ENCODE data around the gene HSD17B11. TPM values are rescaled to one million over a fixed set of nuclear protein-coding genes. Genes with fewer than 3 reads are reported as not detected.
A peak's percentile ranks its signal among the peaks of the same experiment; 100 is the strongest.

Gene HSD17B11
- total RNA-seq, 4 donors from 2014 or later, result 62.0 to 142 (median 105) TPM

GRCh38 chr4:87311684-87312083 is 79.3 kb downstream of the HSD17B11 start:
- Histone ChIP-seq H3K36me3 (no peaks in the 10 kb centered on the region), H3K27ac (peak overlapping the region in 1 of 2 donors; percentile 70), H3K4me1 (no peaks in the 10 kb centered on the region), H3K27me3 (no peaks in the 10 kb centered on the region), H3K9me3 (no peaks in the 10 kb centered on the region), H3K4me3 (no peak overlapping the region)
- no peak for DNase-seq
- intact Hi-C loops (cut with DNase I; ENCODE audit: low total_unique reads), result no loop called here
- no peak for TF ChIP-seq POLR2A (IDR thresholded peaks at IDR 0.05)
- TF ChIP-seq CTCF (IDR thresholded peaks at IDR 0.05), result no peak

- H3K9me3 ChIP-seq, result no peaks in the 10 kb centered on the region
- H3K27ac ChIP-seq, result peak overlapping the region; percentile 11 to 78
- H3K4me1 ChIP-seq, result no peaks in the 10 kb centered on the region
- no peak overlapping the region for H3K4me3 ChIP-seq
- no peak for TF ChIP-seq CTCF (IDR thresholded peaks at IDR 0.05)
- TF ChIP-seq POLR2A (IDR thresholded peaks at IDR 0.05), result no peak
- DNase-seq, result peak; percentile 26 to 58
- intact Hi-C loops (cut with DNase I; ENCODE audit: low total_unique reads), result no loop called here
- H3K27me3 ChIP-seq, result no peaks in the 10 kb centered on the region
- H3K36me3 ChIP-seq, result no peaks in the 10 kb centered on the region
Measured at GRCh38 chr4:87310691-87311335, 80.2 kb downstream of the HSD17B11 start.

GRCh38 chr4:87309625-87310024 is 81.4 kb downstream of the HSD17B11 start:
- intact Hi-C loops (cut with DNase I; ENCODE audit: low total_unique reads), result no loop called here
- H3K9me3 ChIP-seq, result no peaks in the 10 kb centered on the region
- TF ChIP-seq POLR2A (IDR thresholded peaks at IDR 0.05) (no peak), CTCF (IDR thresholded peaks at IDR 0.05) (no peak)
- no peak overlapping the region for H3K4me3 ChIP-seq
- H3K36me3 ChIP-seq, result no peaks in the 10 kb centered on the region
- DNase-seq, result no peak
- H3K27ac ChIP-seq, result peak overlapping the region; percentile 11 to 78
- H3K4me1 ChIP-seq, result no peaks in the 10 kb centered on the region
- no peaks in the 10 kb centered on the region for H3K27me3 ChIP-seq

GRCh38 chr4:87306056-87306455 is 84.9 kb downstream of the HSD17B11 start:
- H3K27ac ChIP-seq, result no peak overlapping the region
- intact Hi-C loops (cut with DNase I; ENCODE audit: low total_unique reads), result no loop called here

More at GRCh38 chr4:87306056-87306455, 84.9 kb downstream of the HSD17B11 start:
- Histone ChIP-seq H3K4me1 (no peaks in the 10 kb centered on the region), H3K36me3 (no peaks in the 10 kb centered on the region), H3K27me3 (no peaks in the 10 kb centered on the region), H3K4me3 (no peak overlapping the region), H3K9me3 (no peaks in the 10 kb centered on the region)
- TF ChIP-seq CTCF (IDR thresholded peaks at IDR 0.05) (no peak), POLR2A (IDR thresholded peaks at IDR 0.05) (no peak)
- DNase-seq, result no peak
